ENCODE measurements around the gene ANK3.

ANK3 gene

GRCh38 chr10:60281331-60281730 is 108.3 kb downstream of the ANK3 start:
- H3K4me1 ChIP-seq (ENCODE audit: control insufficient read depth, insufficient read depth, low read length) = no peaks in the 10 kb centered on the region
- no peak overlapping the region for H3K27ac ChIP-seq (ENCODE audit: low read length)
- no peaks in the 10 kb centered on the region for H3K9me3 ChIP-seq (ENCODE audit: control insufficient read depth in 2 of 2, low read length in 2 of 2)
- H3K36me3 ChIP-seq (ENCODE audit: control insufficient read depth in 2 of 2, insufficient read depth in 2 of 2, low read length in 2 of 2) = no peaks in the 10 kb centered on the region
- no peak overlapping the region for H3K9ac ChIP-seq (ENCODE audit: low read length in 2 of 2)
- H3K4me3 ChIP-seq (ENCODE audit: low read length in 2 of 2) = no peak overlapping the region
- no peaks in the 10 kb centered on the region for H3K27me3 ChIP-seq (ENCODE audit: control insufficient read depth in 1 of 2, insufficient read depth in 2 of 2, low read length in 2 of 2)

DNA sequence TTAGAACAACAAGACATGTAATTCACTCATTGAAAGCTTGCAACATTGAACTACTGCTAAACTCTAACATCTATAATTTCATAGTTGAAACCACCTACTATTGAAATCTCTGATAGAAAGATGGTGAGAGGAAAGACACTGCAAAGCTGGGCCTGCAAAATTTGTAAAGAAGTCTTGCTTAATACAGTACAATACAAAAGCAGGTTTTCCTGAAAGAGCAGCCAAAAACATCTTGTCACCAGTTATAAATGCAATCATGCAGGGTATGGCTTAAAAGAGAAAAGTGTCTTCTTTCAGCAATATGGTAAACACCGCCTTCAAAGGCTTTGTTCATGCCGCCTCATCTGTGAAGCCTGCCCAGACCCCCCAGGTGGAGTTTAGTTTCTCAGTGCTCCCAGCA is 109.2 kb downstream of the ANK3 start:
- no peaks in the 10 kb centered on the region for H3K36me3 ChIP-seq (ENCODE audit: control insufficient read depth in 2 of 2, insufficient read depth in 2 of 2, low read length in 2 of 2)
- no peaks in the 10 kb centered on the region for H3K9me3 ChIP-seq (ENCODE audit: control insufficient read depth in 2 of 2, low read length in 2 of 2)
- H3K4me3 ChIP-seq (ENCODE audit: low read length in 2 of 2) = no peak overlapping the region
- H3K27ac ChIP-seq (ENCODE audit: low read length) = no peak overlapping the region
- no peak overlapping the region for H3K9ac ChIP-seq (ENCODE audit: low read length in 2 of 2)
- no peaks in the 10 kb centered on the region for H3K4me1 ChIP-seq (ENCODE audit: control insufficient read depth, insufficient read depth, low read length)
- no peaks in the 10 kb centered on the region for H3K27me3 ChIP-seq (ENCODE audit: control insufficient read depth in 1 of 2, insufficient read depth in 2 of 2, low read length in 2 of 2)

- Histone ChIP-seq H3K4me3 (ENCODE audit: low read length in 2 of 2) (no peak overlapping the region), H3K36me3 (ENCODE audit: control insufficient read depth in 2 of 2, insufficient read depth in 2 of 2, low read length in 2 of 2) (no peaks in the 10 kb centered on the region), H3K27me3 (ENCODE audit: control insufficient read depth in 1 of 2, insufficient read depth in 2 of 2, low read length in 2 of 2) (no peaks in the 10 kb centered on the region), H3K4me1 (ENCODE audit: control insufficient read depth, insufficient read depth, low read length) (no peaks in the 10 kb centered on the region), H3K9me3 (ENCODE audit: control insufficient read depth in 2 of 2, low read length in 2 of 2) (no peaks in the 10 kb centered on the region), H3K27ac (ENCODE audit: low read length) (no peak overlapping the region), H3K9ac (ENCODE audit: low read length in 2 of 2) (no peak overlapping the region)
Measured at GRCh38 chr10:60277656-60278055, 112.0 kb downstream of the ANK3 start.

- H3K27me3 ChIP-seq (ENCODE audit: control insufficient read depth in 1 of 2, insufficient read depth in 2 of 2, low read length in 2 of 2) = no peaks in the 10 kb centered on the region
- H3K36me3 ChIP-seq (ENCODE audit: control insufficient read depth in 2 of 2, insufficient read depth in 2 of 2, low read length in 2 of 2) = no peaks in the 10 kb centered on the region
- H3K4me1 ChIP-seq (ENCODE audit: control insufficient read depth, insufficient read depth, low read length) = no peaks in the 10 kb centered on the region
- no peak overlapping the region for H3K4me3 ChIP-seq (ENCODE audit: low read length in 2 of 2)
- no peak overlapping the region for H3K27ac ChIP-seq (ENCODE audit: low read length)
- H3K9ac ChIP-seq (ENCODE audit: low read length in 2 of 2) = no peak overlapping the region
- H3K9me3 ChIP-seq (ENCODE audit: control insufficient read depth in 2 of 2, low read length in 2 of 2) = no peaks in the 10 kb centered on the region
Measured at GRCh38 chr10:60276232-60276631, 113.4 kb downstream of the ANK3 start.

DNA sequence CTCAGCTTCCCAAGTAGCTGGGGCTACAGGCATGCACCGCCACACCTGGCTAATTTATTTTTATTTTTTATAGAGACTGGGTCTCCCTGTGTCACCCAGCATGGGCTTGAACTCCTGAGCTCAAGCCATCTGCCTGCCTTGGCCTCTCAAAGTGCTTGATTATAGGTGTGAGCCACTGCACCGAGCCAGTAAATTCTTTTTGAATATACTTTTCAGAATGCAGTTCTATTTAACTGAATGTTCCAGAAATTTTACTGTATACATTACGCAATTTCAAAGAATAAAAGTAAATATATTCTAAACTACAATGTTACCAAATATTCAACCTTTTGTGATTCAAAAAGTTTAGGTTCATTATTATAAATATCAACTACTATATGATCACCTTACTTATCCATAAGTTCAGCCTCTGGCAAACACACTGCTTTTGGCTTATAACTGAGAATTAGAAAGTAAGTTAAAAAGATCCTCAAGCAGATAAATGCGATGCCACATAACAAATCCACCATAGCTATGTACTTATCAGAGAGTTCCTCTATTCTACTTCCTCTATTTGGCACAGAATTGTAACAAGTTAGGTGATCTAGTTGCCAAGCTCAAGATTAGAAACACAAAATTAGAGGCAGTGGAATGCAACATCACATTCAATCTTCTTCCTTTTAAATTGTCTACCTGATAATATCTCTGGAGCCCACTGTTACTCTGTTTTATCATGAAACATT is 118.2 kb downstream of the ANK3 start:
- Histone ChIP-seq H3K9me3 (ENCODE audit: control insufficient read depth in 2 of 2, low read length in 2 of 2) (no peaks in the 10 kb centered on the region), H3K27me3 (ENCODE audit: control insufficient read depth in 1 of 2, insufficient read depth in 2 of 2, low read length in 2 of 2) (no peaks in the 10 kb centered on the region), H3K36me3 (ENCODE audit: control insufficient read depth in 2 of 2, insufficient read depth in 2 of 2, low read length in 2 of 2) (no peaks in the 10 kb centered on the region), H3K27ac (ENCODE audit: low read length) (no peak overlapping the region), H3K4me1 (ENCODE audit: control insufficient read depth, insufficient read depth, low read length) (no peaks in the 10 kb centered on the region), H3K9ac (ENCODE audit: low read length in 2 of 2) (no peak overlapping the region), H3K4me3 (ENCODE audit: low read length in 2 of 2) (no peak overlapping the region)

DNA sequence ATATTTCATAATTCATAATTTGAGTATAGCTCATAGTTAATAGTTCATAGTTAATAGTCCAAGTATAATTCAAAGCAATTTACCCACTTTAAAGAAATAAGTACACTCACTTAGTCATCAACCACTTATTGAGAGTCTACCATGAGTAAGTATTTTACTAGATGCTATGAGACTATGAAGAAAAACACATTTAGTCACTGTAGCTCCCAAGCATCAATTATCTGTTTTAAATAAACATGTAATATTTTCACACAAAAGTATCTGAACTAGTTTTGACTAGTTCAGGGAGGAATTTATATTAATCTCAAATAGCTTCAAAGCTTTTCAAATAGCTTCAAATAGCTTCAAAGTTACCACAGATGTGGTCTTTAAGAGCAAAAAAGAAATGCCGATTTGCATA is 119.2 kb downstream of the ANK3 start:
- no peak overlapping the region for H3K27ac ChIP-seq (ENCODE audit: low read length)
- no peak overlapping the region for H3K4me3 ChIP-seq (ENCODE audit: low read length in 2 of 2)
- no peaks in the 10 kb centered on the region for H3K36me3 ChIP-seq (ENCODE audit: control insufficient read depth in 2 of 2, insufficient read depth in 2 of 2, low read length in 2 of 2)
- no peaks in the 10 kb centered on the region for H3K9me3 ChIP-seq (ENCODE audit: control insufficient read depth in 2 of 2, low read length in 2 of 2)
- no peak overlapping the region for H3K9ac ChIP-seq (ENCODE audit: low read length in 2 of 2)
- no peaks in the 10 kb centered on the region for H3K4me1 ChIP-seq (ENCODE audit: control insufficient read depth, insufficient read depth, low read length)
- H3K27me3 ChIP-seq (ENCODE audit: control insufficient read depth in 1 of 2, insufficient read depth in 2 of 2, low read length in 2 of 2) = no peaks in the 10 kb centered on the region

GRCh38 chr10:60267802-60268201 is 121.9 kb downstream of the ANK3 start:
- Histone ChIP-seq H3K9me3 (ENCODE audit: control insufficient read depth in 2 of 2, low read length in 2 of 2) (no peaks in the 10 kb centered on the region), H3K4me3 (ENCODE audit: low read length in 2 of 2) (no peak overlapping the region), H3K9ac (ENCODE audit: low read length in 2 of 2) (no peak overlapping the region), H3K27ac (ENCODE audit: low read length) (no peak overlapping the region), H3K36me3 (ENCODE audit: control insufficient read depth in 2 of 2, insufficient read depth in 2 of 2, low read length in 2 of 2) (peaks cover 2 to 7% of the 10 kb centered on the region in 2 donors), H3K4me1 (ENCODE audit: control insufficient read depth, insufficient read depth, low read length) (no peaks in the 10 kb centered on the region), H3K27me3 (ENCODE audit: control insufficient read depth in 1 of 2, insufficient read depth in 2 of 2, low read length in 2 of 2) (no peaks in the 10 kb centered on the region)

DNA sequence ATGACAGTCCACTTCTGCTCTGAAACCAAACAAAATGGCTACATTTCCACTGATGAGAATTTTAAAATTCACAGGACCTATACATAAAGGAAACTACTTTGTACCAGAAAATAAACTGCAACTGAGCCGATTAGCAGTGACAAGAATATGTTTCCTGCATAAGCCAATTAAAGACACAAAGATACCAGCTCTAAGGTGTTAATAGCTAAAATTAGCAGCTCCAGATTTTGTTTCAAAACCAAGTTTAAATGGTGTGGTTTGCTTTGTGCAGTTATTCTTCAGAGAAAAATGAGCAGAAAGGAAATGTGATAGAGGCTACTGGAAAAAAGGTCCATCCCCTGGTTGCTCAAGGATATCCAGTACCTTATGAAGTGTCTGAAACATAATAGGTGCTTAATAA is 123.2 kb downstream of the ANK3 start:
- H3K27ac ChIP-seq (ENCODE audit: low read length) = no peak overlapping the region
- H3K9ac ChIP-seq (ENCODE audit: low read length in 2 of 2) = no peak overlapping the region
- no peaks in the 10 kb centered on the region for H3K9me3 ChIP-seq (ENCODE audit: control insufficient read depth in 2 of 2, low read length in 2 of 2)
- no peaks in the 10 kb centered on the region for H3K27me3 ChIP-seq (ENCODE audit: control insufficient read depth in 1 of 2, insufficient read depth in 2 of 2, low read length in 2 of 2)
- H3K4me1 ChIP-seq (ENCODE audit: control insufficient read depth, insufficient read depth, low read length) = no peaks in the 10 kb centered on the region
- H3K4me3 ChIP-seq (ENCODE audit: low read length in 2 of 2) = no peak overlapping the region
- H3K36me3 ChIP-seq (ENCODE audit: control insufficient read depth in 2 of 2, insufficient read depth in 2 of 2, low read length in 2 of 2) = peaks cover 2 to 15% of the 10 kb centered on the region in 2 donors

- Histone ChIP-seq H3K27me3 (ENCODE audit: control insufficient read depth in 1 of 2, insufficient read depth in 2 of 2, low read length in 2 of 2) (no peaks in the 10 kb centered on the region), H3K9me3 (ENCODE audit: control insufficient read depth in 2 of 2, low read length in 2 of 2) (no peaks in the 10 kb centered on the region), H3K4me3 (ENCODE audit: low read length in 2 of 2) (no peak overlapping the region), H3K27ac (ENCODE audit: low read length) (no peak overlapping the region), H3K9ac (ENCODE audit: low read length in 2 of 2) (no peak overlapping the region), H3K4me1 (ENCODE audit: control insufficient read depth, insufficient read depth, low read length) (no peaks in the 10 kb centered on the region), H3K36me3 (ENCODE audit: control insufficient read depth in 2 of 2, insufficient read depth in 2 of 2, low read length in 2 of 2) (peaks cover 2 to 16% of the 10 kb centered on the region in 2 donors)
Measured at GRCh38 chr10:60262647-60263126, 127.0 kb downstream of the ANK3 start.

DNA sequence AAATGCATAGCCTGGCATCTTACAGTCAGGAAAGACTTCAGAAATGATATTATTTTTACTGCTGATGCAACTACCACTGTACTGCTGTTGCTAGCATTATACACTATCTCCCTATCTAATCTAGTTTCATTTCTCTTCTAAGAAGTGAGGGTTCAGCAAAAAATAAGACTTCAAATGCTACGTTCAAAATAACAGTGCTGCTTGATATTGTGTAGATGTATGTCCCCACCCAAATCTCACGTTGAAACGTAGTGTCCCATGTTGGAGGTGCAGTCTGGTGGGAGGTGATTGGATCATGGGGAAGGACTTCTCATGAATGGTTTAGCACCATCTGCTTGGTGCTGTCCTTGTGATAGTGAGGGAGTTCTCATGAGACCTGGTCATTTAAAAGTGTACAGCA is 129.4 kb downstream of the ANK3 start:
- no peak overlapping the region for H3K9ac ChIP-seq (ENCODE audit: low read length in 2 of 2)
- H3K27me3 ChIP-seq (ENCODE audit: control insufficient read depth in 1 of 2, insufficient read depth in 2 of 2, low read length in 2 of 2) = no peaks in the 10 kb centered on the region
- H3K4me3 ChIP-seq (ENCODE audit: low read length in 2 of 2) = no peak overlapping the region
- H3K36me3 ChIP-seq (ENCODE audit: control insufficient read depth in 2 of 2, insufficient read depth in 2 of 2, low read length in 2 of 2) = peaks cover 2 to 16% of the 10 kb centered on the region in 2 donors
- no peaks in the 10 kb centered on the region for H3K9me3 ChIP-seq (ENCODE audit: control insufficient read depth in 2 of 2, low read length in 2 of 2)
- H3K27ac ChIP-seq (ENCODE audit: low read length) = no peak overlapping the region
- H3K4me1 ChIP-seq (ENCODE audit: control insufficient read depth, insufficient read depth, low read length) = no peaks in the 10 kb centered on the region

GRCh38 chr10:60258429-60258797 is 131.3 kb downstream of the ANK3 start:
- H3K4me1 ChIP-seq (ENCODE audit: control insufficient read depth, insufficient read depth, low read length) = no peaks in the 10 kb centered on the region
- no peaks in the 10 kb centered on the region for H3K27me3 ChIP-seq (ENCODE audit: control insufficient read depth in 1 of 2, insufficient read depth in 2 of 2, low read length in 2 of 2)
- H3K9ac ChIP-seq (ENCODE audit: low read length in 2 of 2) = no peak overlapping the region
- H3K9me3 ChIP-seq (ENCODE audit: control insufficient read depth in 2 of 2, low read length in 2 of 2) = no peaks in the 10 kb centered on the region
- no peak overlapping the region for H3K4me3 ChIP-seq (ENCODE audit: low read length in 2 of 2)
- H3K36me3 ChIP-seq (ENCODE audit: control insufficient read depth in 2 of 2, insufficient read depth in 2 of 2, low read length in 2 of 2) = peaks cover under 1 to 14% of the 10 kb centered on the region in 2 donors
- H3K27ac ChIP-seq (ENCODE audit: low read length) = no peak overlapping the region
